GM18951 (cell line): ENCODE results near the gene REV3L.
"Not testable (repeated sequence)": the region's sequence is repeated elsewhere in the genome, so short reads cannot be mapped to it uniquely, and the experiment has no call there.

Experiments used
- POLR2A ChIP-seq: IDR thresholded peaks from 4 replicates; pipeline ENCODE4 v1.6.1; 2011; ENCODE audit warnings: mild to moderate bottlenecking; ENCODE audit not compliant: insufficient read length, insufficient read depth; ENCODE audit errors: extremely low read depth
- in situ Hi-C: fragments of 300-500 bp; cut with MboI; formaldehyde crosslinking; loops from one replicate; pipeline ENCODE4 v1.12.0; 2022; ENCODE audit warnings: low sequenced_read_pairs, mixed read lengths, inconsistent platforms; ENCODE audit not compliant: unreplicated experiment

REV3L gene

GRCh38 chr6:111267764-111268333, 215.2 kb downstream of the REV3L start:
- no peak for TF ChIP-seq POLR2A
- in situ Hi-C loops: no loop called here

- in situ Hi-C loops: no loop called here
- TF ChIP-seq POLR2A: no peak
Observed at GRCh38 chr6:111266276-111266675, 216.7 kb downstream of the REV3L start.

GRCh38 chr6:111265842-111266241, 217.2 kb downstream of the REV3L start:
- in situ Hi-C loops: no loop called here
- no peak for TF ChIP-seq POLR2A

GRCh38 chr6:111263837-111264236, 219.2 kb downstream of the REV3L start:
- in situ Hi-C loops: no loop called here
- TF ChIP-seq POLR2A: no peak

GRCh38 chr6:111260570-111261298, 222.3 kb downstream of the REV3L start:
- in situ Hi-C loops: no loop called here
- TF ChIP-seq POLR2A: no peak

GRCh38 chr6:111259089-111259831, 223.8 kb downstream of the REV3L start:
- peak; percentile 96 for TF ChIP-seq POLR2A
- in situ Hi-C loops: no loop called here

- in situ Hi-C loops: no loop called here
- no peak for TF ChIP-seq POLR2A
Observed at GRCh38 chr6:111258615-111259088, 224.4 kb downstream of the REV3L start.

GRCh38 chr6:111258010-111258409, 225.0 kb downstream of the REV3L start:
- TF ChIP-seq POLR2A: no peak
- in situ Hi-C loops: no loop called here

- in situ Hi-C loops: no loop called here
- TF ChIP-seq POLR2A: no peak
Observed at GRCh38 chr6:111256646-111257045, 226.4 kb downstream of the REV3L start.

- in situ Hi-C loops: not testable (repeated sequence)
Observed at GRCh38 chr6:111255838-111256237, 227.2 kb downstream of the REV3L start.

- in situ Hi-C loops: no loop called here
- no peak for TF ChIP-seq POLR2A
Observed at GRCh38 chr6:111254779-111255166, 228.2 kb downstream of the REV3L start.

GRCh38 chr6:111254004-111254778, 228.8 kb downstream of the REV3L start:
- no peak for TF ChIP-seq POLR2A
- in situ Hi-C loops: no loop called here

- no peak for TF ChIP-seq POLR2A
- in situ Hi-C loops: no loop called here
Observed at GRCh38 chr6:111252726-111253125, 230.3 kb downstream of the REV3L start.

- TF ChIP-seq POLR2A: no peak
- in situ Hi-C loops: no loop called here
Observed at GRCh38 chr6:111250791-111251354, 232.1 kb downstream of the REV3L start.
